NCI-H2227 (cell line): Measurements from ENCODE around the gene FGF18.

Experiments used
- DNase-seq: peaks from one replicate; lab custom pipeline; 2025; ENCODE audit not compliant: unreplicated experiment; lab: John Stamatoyannopoulos, UW

Gene FGF18

DNA sequence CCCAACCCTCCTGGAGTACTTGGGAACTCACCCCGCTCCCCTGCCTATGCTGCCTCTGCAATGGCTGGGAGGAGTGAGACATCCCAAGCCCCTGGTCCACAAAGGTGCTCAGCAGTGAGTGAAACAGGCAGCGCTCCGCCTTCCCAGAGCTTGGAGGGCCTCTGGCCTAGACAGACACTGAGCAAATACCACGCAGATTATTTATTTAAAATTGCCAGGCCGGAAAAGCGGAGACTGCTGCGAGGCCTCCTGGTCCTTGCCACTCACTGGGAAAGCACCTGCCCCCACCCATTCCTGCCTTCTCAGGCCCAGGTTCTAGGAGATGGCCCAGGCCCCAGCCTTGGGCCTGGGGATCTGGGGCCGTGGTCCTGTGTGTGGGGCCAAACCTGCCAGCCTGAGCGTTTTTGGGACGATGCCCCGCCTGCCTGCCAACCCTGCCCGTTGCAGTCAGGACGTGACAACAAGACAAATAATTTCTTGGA lies 17.4 kb downstream of the FGF18 start:
- DNase-seq = no peak

DNA sequence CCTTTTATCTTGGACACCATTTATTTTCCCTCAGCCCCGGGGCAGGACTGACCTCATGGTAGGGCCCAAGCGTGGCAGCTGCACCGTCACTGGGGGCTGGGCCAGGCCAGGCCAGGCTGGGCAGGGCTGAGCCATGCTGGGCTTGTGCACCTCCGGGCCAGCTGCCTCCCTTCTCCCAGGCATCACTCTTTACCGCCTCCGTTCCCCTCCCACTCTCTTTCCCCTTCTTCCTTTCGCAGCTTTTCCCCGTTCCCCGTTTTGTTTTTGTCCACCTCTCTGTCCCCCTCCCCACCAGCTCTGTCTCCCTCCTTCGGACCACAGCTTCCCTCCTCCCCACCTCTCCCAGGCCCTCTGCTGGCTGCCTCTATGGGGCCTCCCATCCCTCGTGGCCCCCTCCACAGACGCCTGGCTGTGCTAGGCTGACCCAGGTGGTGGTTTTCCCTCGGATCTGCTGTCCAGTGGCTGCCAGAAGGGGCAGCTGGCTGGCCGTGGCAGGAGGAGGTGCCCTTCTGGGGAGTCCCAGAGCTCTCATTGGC lies 17.9 kb downstream of the FGF18 start:
- no peak for DNase-seq

DNA sequence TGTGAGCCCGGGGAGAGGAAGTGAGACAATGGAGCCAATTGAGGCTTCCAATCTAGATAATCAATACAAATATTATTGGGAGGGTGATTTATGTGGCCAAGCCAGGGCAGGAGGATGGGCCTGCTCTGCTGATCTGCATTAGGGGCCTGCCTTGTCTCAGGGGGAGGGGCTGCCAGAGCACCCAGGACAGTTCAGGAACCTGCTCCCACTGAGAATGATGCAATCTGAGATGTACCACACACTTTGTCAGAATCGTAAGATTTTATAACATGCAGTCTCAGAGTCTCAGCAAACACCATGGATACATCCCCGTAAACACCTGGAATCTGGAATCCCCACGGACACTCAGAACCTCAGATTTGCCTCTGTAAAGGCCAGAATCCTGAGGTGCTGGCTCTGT lies 19.3 kb downstream of the FGF18 start:
- no peak for DNase-seq

DNA sequence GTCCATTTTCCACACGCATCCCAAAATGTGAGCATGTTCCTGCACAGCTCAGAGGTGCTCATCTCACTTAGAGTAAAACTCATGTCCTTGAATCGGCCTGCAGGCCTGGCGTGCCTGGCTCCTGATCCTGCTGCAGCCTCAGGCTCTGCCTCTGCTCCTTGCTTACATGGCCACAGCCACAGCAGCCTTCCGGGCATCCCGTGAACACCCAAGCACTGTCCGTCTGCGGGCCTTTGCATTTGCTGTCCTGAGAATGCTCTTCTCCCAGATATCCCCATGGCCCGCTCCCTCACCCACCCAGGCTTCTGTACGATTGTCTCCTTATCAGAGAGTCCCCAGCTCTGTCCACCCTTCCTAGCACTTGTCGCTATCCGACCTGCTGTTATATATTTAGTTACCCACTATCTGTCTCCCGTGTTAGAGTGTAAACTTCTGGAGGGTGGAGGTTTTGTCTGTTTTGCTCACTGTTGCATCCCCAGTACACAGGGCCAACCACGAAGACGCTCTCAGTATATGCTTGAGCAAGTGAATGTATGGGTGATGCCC lies 21.9 kb downstream of the FGF18 start:
- DNase-seq = no peak

- no peak for DNase-seq
Observed at GRCh38 chr5:171442287-171443042, 23.0 kb downstream of the FGF18 start.

- no peak for DNase-seq
Observed at GRCh38 chr5:171444582-171444981, 25.1 kb downstream of the FGF18 start.

DNA sequence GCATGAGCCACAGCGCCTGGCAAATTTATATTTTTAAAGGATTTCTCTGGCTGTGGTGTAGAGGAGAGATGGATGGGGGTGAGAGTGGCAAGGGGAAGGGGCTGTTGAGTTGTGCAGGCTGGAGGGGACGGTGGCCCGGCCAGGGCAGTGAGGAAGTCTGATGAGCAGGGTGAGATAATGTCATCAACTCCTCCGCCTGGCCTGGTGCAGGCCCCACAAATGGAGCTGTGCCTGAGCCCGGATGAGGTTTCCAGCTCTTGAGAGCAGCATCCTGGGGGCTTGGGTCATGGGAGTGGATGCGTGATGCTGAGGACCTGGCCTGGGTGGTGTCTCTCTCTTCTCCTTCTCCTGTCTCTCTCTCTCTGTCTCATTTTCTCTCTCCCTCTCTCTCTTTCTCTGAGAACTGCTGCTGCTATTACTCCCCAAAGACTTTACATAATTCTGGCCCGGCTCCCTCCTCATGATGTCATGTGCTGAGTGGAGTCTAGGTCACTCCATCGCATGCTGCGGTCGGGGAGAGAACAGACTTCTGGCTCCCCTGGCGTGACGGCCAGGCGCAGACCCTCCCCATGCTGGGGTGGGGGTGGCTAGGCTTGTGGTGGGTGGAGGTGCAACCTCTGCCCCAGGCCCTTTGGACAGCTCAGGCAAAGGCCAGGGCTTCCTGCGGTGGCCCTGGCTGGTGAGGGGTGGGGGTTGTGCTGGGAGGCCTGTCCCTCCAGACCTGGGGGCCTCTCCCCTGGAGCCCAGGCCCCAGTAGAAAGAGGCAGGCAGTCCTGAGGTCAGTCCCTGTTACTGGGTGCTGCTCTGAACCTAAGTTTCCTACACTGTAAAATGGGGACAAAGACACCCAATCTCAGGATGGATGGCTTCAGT lies 26.4 kb downstream of the FGF18 start:
- no peak for DNase-seq

- DNase-seq = no peak
Observed at GRCh38 chr5:171447226-171447625, 27.8 kb downstream of the FGF18 start.

DNA sequence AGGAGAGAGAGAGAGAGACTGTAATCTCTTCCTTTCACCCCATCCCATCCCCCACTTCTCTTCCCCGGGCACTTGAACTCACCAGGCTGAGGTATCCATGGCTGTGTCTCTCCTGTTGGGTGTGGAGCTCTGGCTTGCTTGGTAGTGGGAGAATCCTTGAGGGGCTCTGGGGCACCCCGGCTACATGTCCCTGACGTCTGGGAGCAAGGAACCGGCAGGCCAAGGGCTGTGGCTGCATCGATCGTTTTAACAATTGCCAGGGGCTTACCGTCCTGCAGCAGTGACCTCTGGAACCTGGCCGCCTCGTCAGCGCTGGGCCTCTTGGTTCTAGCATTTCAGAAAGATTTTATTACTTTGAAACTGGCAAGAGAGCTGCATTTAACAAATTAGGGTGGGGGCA lies 30.0 kb downstream of the FGF18 start:
- no peak for DNase-seq

GRCh38 chr5:171450423-171451331 lies 31.2 kb downstream of the FGF18 start:
- DNase-seq = no peak

DNA sequence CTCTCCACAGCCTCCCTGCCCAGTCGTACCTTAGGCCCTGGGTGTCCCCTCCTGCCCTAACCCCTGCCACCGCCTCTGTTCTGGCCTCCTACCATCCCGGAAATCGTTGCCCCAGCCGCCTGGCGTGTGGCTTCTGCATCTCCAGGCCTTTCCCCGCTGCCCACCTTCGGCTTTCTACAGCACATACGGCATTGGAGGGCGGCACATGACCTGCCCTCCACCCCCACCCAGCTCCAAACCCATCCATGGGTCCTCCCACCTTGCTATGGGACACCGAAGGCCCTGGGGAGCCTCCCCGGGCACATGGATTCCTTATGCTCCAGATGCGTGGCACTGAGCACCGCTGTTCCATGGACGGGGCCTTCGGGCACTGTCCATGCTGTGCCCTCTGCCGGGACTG lies 32.0 kb downstream of the FGF18 start:
- no peak for DNase-seq

GRCh38 chr5:171453056-171453725 lies 33.7 kb downstream of the FGF18 start:
- DNase-seq = no peak

DNA sequence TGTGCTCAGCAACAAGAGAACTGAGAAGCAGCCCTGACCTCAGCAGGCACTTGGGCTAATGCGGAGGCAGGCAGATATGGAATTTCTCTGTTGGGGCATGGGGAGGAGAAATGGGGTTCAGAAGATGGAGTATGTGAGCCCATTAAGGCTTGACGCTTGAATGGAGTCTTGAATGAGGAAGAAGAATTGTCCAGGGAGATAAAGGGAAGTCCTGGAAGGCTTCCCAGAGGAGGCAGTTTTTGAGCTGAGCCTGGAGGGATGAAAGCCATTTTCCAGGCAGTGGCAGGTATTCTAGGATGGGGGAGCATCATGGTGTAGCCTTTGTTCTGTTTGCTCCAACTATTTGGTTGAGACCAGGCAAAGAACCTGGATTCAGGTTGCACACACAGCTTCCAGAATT lies 34.5 kb downstream of the FGF18 start:
- no peak for DNase-seq

DNA sequence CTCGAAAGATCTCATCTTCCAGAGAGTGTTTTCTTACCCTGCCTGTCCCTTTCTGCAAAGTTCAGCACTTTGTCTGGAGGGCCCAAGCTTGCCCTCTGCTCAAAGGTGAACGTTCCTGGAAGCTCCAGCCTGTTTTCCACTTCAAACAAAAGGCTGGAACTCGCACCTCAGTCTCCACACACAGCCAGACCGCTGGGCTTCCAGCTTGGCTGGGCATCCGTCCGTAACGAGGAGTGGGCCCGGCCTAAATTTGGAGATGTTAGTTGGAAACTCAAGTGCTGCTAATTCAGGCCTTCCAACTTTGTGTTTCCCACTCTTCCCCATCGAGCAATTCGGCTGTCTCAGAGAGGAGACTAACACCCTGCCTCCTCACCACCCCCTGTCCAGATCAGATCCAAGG lies 35.1 kb downstream of the FGF18 start:
- DNase-seq = no peak

- DNase-seq = no peak
Observed at GRCh38 chr5:171455522-171455921, 36.1 kb downstream of the FGF18 start.

GRCh38 chr5:171457208-171457981 lies 37.9 kb downstream of the FGF18 start:
- no peak for DNase-seq

DNA sequence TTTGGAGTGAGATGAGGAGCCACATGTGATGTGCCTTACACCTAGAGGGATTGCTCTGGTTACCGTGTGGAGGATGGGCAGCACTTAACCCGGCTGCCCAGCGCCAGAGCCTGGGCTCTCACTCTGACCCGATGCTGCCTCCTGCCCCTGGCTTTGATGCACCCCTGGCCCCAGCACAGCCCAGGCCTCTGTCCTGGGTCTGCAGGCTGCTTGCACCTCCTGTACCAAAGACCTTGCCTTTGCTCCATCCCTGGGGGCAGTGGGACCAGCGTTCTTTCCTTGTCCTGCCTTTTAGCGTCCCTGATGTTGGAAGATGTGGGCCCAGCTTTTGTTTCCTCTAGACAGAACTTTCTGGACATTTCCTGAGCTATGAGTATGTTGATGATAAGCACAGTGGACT lies 40.4 kb downstream of the FGF18 start:
- no peak for DNase-seq

- no peak for DNase-seq
Observed at GRCh38 chr5:171462136-171462927, 42.9 kb downstream of the FGF18 start.
